Liver (tissue), 9 donors: ENCODE data around the gene SOX11. TPM values are rescaled to one million over a fixed set of nuclear protein-coding genes. Genes with fewer than 3 reads are reported as not detected.

Source experiments
- DNase-seq: peaks from one replicate; pipeline ENCODE4 v3.0.0-alpha.2; 2017; ENCODE audit warnings: low spot score
- H3K27ac ChIP-seq, 2 donors: one replicate each; pipeline ENCODE4 v1.7.0; 2013; ENCODE audit warnings: inconsistent platforms in 2 of 2, low read length in 2 of 2, control low read depth in 1 of 2, low read depth in 1 of 2, mild to moderate bottlenecking in 1 of 2
- H3K27me3 ChIP-seq, 4 donors: one replicate each; pipeline versions ENCODE4 v1.6.1 to v1.7.0; 2013; ENCODE audit warnings: low read length in 3 of 4, inconsistent platforms in 1 of 4, mild to moderate bottlenecking in 1 of 4, moderate library complexity in 1 of 4; ENCODE audit not compliant: control insufficient read depth in 4 of 4, insufficient read depth in 4 of 4
- H3K36me3 ChIP-seq, 4 donors: one replicate each; pipeline versions ENCODE4 v1.6.1 to v1.7.0; 2013; ENCODE audit warnings: low read length in 3 of 4, mild to moderate bottlenecking in 3 of 4, low read depth in 1 of 4, moderate library complexity in 1 of 4; ENCODE audit not compliant: control insufficient read depth in 4 of 4, insufficient read depth in 3 of 4
- H3K4me1 ChIP-seq, 4 donors: one replicate each; pipeline versions ENCODE4 v1.6.1 to v1.7.0; 2013; ENCODE audit warnings: low read length in 3 of 4, mild to moderate bottlenecking in 3 of 4, moderate library complexity in 1 of 4; ENCODE audit not compliant: control insufficient read depth in 4 of 4, insufficient read depth in 4 of 4
- H3K4me3 ChIP-seq, 3 donors: one replicate each; pipeline versions ENCODE4 v1.6.1 to v1.7.0; 2013; ENCODE audit warnings: low read length in 3 of 3, control low read depth in 1 of 3, low read depth in 1 of 3, mild to moderate bottlenecking in 1 of 3
- H3K9ac ChIP-seq, 2 donors: one replicate each; pipeline ENCODE4 v1.7.0; 2013; ENCODE audit warnings: low read length in 2 of 2, mild to moderate bottlenecking in 2 of 2, moderate library complexity in 2 of 2, control low read depth in 1 of 2, low read depth in 1 of 2
- H3K9me3 ChIP-seq, 4 donors: one replicate each; pipeline versions ENCODE4 v1.6.1 to v1.7.0; 2013; ENCODE audit warnings: low read length in 3 of 4; ENCODE audit not compliant: control insufficient read depth in 4 of 4
- ATF3 ChIP-seq: IDR thresholded peaks from 2 replicates; pipeline ENCODE4 v1.6.1; 2016; ENCODE audit warnings: antibody characterized with exemption
- EGR1 ChIP-seq, 2 donors: IDR thresholded peaks; 2 replicates each; pipeline ENCODE4 v1.6.1; 2016 to 2018; ENCODE audit warnings: antibody characterized with exemption in 2 of 2, low read depth in 2 of 2
- FOXA1 ChIP-seq: IDR thresholded peaks from 2 replicates; pipeline ENCODE4 v1.6.1; 2016; ENCODE audit warnings: antibody characterized with exemption
- HNF4A ChIP-seq, 2 donors: conservative IDR thresholded peaks; 2 replicates each; pipeline ENCODE4 v1.6.1; 2016; ENCODE audit warnings: antibody characterized with exemption in 2 of 2, mild to moderate bottlenecking in 2 of 2
- HNF4G ChIP-seq: IDR thresholded peaks from 2 replicates; pipeline ENCODE4 v1.6.1; 2016; ENCODE audit warnings: antibody characterized with exemption
- MAX ChIP-seq: IDR thresholded peaks from 2 replicates; pipeline ENCODE4 v1.6.1; 2016; ENCODE audit warnings: antibody characterized with exemption
- NR2F2 ChIP-seq: IDR thresholded peaks from 2 replicates; pipeline ENCODE4 v1.6.1; 2016; ENCODE audit warnings: antibody characterized with exemption
- REST ChIP-seq: IDR thresholded peaks from 2 replicates; pipeline ENCODE4 v1.6.1; 2016; ENCODE audit warnings: antibody characterized with exemption, mild to moderate bottlenecking
- RXRA ChIP-seq, 2 donors: IDR thresholded peaks; 2 replicates each; pipeline ENCODE4 v1.6.1; 2017 to 2018; ENCODE audit warnings: antibody characterized with exemption in 2 of 2, mild to moderate bottlenecking in 1 of 2
- SP1 ChIP-seq: IDR thresholded peaks from 2 replicates; pipeline ENCODE4 v1.6.1; 2018; ENCODE audit warnings: antibody characterized with exemption, mild to moderate bottlenecking
- YY1 ChIP-seq: IDR thresholded peaks from 2 replicates; pipeline ENCODE4 v1.6.1; 2016; ENCODE audit warnings: antibody characterized with exemption, mild to moderate bottlenecking
- WGBS: extraction: QIAGEN DNeasy Blood & Tissue Kit; methylation state at CpG from one replicate; pipeline ENCODE4 v1.1.7; 2013; 5-methylcytosine and 5-hydroxymethylcytosine counted together
- polyA plus RNA-seq, 2 donors: library from polyadenylated mRNA; stranded (reverse) in 1 of 2; unstranded in 1 of 2; fragments of 200-250 nt in 1 of 2; fragments of >200 nt in 1 of 2; fragmentation: Nextera tagmentation in 1 of 2; extraction: Ambion mirVana in 1 of 2; gene quantifications; one replicate each; pipeline versions ENCODE4 v1.2.1 to v1.2.3, GENCODE V29; 2013 to 2015
- total RNA-seq, 2 donors: library from RNA; depleted of rRNA; stranded (reverse); fragments of >200 nt; gene quantifications; one replicate each; pipeline ENCODE4 v1.2.3, GENCODE V29; 2014
- TF ChIP-seq, protein P1 (sequence below): fragments of 150-350 bp; IDR thresholded peaks from 2 replicates; pipeline ENCODE4 v1.5.1; 2017; ENCODE audit warnings: improper control_type of control experiment, low read depth, low read length; ENCODE audit not compliant: missing input control
- donor health status: healthy.
- donor health status: healthy.
- donor health status: healthy.
- donor health status: healthy.
- donor health status: healthy.

Gene SOX11
- total and polyA plus RNA-seq, 4 donors: 0.09 TPM; not detected in 3

DNA sequence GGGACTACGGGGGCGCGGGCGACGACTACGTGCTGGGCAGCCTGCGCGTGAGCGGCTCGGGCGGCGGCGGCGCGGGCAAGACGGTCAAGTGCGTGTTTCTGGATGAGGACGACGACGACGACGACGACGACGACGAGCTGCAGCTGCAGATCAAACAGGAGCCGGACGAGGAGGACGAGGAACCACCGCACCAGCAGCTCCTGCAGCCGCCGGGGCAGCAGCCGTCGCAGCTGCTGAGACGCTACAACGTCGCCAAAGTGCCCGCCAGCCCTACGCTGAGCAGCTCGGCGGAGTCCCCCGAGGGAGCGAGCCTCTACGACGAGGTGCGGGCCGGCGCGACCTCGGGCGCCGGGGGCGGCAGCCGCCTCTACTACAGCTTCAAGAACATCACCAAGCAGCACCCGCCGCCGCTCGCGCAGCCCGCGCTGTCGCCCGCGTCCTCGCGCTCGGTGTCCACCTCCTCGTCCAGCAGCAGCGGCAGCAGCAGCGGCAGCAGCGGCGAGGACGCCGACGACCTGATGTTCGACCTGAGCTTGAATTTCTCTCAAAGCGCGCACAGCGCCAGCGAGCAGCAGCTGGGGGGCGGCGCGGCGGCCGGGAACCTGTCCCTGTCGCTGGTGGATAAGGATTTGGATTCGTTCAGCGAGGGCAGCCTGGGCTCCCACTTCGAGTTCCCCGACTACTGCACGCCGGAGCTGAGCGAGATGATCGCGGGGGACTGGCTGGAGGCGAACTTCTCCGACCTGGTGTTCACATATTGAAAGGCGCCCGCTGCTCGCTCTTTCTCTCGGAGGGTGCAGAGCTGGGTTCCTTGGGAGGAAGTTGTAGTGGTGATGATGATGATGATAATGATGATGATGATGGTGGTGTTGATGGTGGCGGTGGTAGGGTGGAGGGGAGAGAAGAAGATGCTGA is 1.4 kb downstream of the SOX11 start:
- H3K9me3 ChIP-seq: no peaks in the 10 kb centered on the region
- no peak overlapping the region for H3K27ac ChIP-seq
- H3K4me3 ChIP-seq: no peak overlapping the region
- H3K36me3 ChIP-seq: no peaks in the 10 kb centered on the region
- TF ChIP-seq YY1 (no peak), SP1 (no peak)
- H3K9ac ChIP-seq: no peak overlapping the region
- peaks cover 3 to 42% (median 8%) of the 10 kb centered on the region in 4 donors for H3K27me3 ChIP-seq
- 6% methylated on average over 102 of the region's 102 CpGs for WGBS
- peaks cover 4 to 33% (median 11%) of the 10 kb centered on the region in 4 donors for H3K4me1 ChIP-seq
- no peak for DNase-seq

DNA sequence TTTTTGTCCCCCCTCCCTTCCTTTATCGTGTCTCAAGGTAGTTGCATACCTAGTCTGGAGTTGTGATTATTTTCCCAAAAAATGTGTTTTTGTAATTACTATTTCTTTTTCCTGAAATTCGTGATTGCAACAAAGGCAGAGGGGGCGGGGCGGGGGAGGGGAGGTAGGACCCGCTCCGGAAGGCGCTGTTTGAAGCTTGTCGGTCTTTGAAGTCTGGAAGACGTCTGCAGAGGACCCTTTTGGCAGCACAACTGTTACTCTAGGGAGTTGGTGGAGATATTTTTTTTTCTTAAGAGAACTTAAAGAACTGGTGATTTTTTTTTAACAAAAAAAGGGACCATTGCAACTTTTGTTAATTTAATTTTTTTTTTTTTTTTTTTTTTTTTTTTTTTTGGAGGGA is 2.1 kb downstream of the SOX11 start:
- no peak overlapping the region for H3K9ac ChIP-seq
- TF ChIP-seq RXRA (IDR thresholded peaks at IDR 0.05) (no peak), REST (no peak), ATF3 (no peak), FOXA1 (no peak), HNF4A (conservative IDR thresholded peaks at IDR 0.05) (no peak), HNF4G (no peak), SP1 (no peak), NR2F2 (no peak), MAX (no peak), EGR1 (IDR thresholded peaks at IDR 0.05; ENCODE audit: low read depth in 2 of 2) (no peak)
- TF ChIP-seq, protein P1, sequence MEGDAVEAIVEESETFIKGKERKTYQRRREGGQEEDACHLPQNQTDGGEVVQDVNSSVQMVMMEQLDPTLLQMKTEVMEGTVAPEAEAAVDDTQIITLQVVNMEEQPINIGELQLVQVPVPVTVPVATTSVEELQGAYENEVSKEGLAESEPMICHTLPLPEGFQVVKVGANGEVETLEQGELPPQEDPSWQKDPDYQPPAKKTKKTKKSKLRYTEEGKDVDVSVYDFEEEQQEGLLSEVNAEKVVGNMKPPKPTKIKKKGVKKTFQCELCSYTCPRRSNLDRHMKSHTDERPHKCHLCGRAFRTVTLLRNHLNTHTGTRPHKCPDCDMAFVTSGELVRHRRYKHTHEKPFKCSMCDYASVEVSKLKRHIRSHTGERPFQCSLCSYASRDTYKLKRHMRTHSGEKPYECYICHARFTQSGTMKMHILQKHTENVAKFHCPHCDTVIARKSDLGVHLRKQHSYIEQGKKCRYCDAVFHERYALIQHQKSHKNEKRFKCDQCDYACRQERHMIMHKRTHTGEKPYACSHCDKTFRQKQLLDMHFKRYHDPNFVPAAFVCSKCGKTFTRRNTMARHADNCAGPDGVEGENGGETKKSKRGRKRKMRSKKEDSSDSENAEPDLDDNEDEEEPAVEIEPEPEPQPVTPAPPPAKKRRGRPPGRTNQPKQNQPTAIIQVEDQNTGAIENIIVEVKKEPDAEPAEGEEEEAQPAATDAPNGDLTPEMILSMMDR: no peak

More for the DNA sequence above, 2.1 kb downstream of the SOX11 start:
- Histone ChIP-seq H3K27me3 (peaks cover 3 to 42% (median 8%) of the 10 kb centered on the region in 4 donors), H3K9me3 (no peaks in the 10 kb centered on the region), H3K36me3 (no peaks in the 10 kb centered on the region), H3K27ac (no peak overlapping the region), H3K4me1 (peaks cover 4 to 33% (median 11%) of the 10 kb centered on the region in 4 donors), H3K4me3 (no peak overlapping the region)
- 7% methylated on average over 9 of the region's 9 CpGs for whole genome bisulfite sequencing
- no peak for DNase-seq
